Iris pigment epithelial cell (primary cell): ENCODE measurements around the gene HEXD.
A peak's percentile ranks its signal among the peaks of the same experiment; 100 is the strongest.
"Not testable (repeated sequence)": the region's sequence is repeated elsewhere in the genome, so short reads cannot be mapped to it uniquely, and the experiment has no call there.

Experiments
- DNase-seq: peaks from one replicate; pipeline ENCODE4 v3.0.0-alpha.2; 2011; ENCODE audit warnings: low read depth

Gene HEXD

DNA sequence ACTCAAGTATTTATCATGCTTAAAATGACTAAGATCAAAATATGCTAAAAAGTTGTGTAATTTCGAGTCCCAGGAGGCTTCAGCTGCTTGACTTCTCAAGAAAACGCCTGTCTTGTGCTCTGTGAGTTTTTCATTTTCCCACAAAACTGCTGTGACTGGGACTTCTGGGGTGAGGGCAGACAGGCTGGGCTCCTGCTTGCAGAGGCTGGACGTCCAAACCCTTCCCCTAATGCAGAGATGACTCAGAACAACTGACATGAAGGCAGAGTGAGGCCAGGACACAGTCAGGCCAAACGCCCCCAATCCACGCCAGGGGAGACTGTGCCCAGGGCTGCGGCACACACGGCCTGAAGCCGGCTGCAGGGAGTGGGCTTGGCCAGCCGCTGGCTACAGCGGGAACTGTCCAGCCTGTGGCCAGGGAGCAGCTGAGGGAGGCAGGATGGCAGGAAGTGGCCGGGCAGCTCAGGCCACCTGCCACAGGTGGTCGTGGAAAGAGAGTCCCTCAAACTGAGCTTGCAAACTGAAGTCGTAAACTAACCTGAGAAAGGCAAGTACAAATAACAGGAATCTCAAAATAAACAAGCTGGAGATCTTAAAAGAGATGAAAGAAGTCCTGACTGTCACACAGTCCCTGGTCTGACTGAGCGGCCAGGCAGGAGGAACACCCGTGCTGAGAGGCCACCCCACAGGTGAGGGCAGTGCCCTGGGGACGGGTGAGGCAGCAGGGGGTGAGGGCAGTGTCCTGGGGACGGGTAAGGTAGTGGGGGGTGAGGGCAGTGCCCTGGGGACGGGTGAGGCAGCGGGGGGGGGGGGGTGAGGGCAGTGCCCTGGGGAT lies 21.3 kb upstream of the HEXD start:
- peak; percentile 80 for DNase-seq

DNA sequence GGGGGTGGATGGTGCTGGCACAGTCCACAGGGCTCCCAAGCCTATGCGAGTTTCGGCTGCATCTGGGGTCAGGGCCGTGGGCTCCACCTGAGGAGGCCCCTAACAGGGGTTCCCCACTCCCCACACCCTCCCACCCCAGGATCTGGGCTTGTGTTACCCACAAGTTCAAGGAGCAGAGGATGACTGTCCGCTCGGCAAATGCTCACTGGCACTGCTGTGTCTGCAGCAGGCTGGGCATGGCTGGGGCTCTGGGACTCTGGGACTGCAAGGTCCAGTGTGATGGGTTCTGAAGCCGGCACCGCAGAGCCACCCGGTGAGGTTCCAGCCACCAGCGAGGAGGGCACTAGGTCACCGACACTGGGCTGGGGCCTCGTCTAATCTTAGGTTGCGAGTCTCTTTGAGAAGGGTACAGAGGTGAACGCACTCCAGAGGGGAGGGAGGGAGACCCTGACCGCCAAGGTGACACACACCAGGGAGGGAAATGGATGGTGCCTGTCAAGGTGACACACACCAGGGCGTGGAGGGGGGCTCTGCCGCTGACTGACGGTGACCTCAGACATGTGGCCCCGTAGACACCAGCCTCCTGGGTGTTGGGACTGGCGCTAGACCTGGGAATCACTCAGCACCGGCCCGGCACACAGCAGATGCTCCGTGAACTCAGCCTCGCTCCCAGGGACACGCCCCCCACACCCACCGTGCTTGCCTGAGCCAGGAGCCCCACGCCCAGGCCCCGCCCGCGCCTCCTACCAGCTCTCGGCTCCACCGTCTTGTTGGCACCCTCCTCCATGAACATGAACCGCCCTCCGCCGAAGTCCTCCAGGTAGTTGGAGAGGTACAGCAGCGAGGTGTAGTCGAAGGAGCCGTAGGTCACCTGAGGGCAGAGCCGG lies 20.5 kb upstream of the HEXD start:
- no peak for DNase-seq

DNA sequence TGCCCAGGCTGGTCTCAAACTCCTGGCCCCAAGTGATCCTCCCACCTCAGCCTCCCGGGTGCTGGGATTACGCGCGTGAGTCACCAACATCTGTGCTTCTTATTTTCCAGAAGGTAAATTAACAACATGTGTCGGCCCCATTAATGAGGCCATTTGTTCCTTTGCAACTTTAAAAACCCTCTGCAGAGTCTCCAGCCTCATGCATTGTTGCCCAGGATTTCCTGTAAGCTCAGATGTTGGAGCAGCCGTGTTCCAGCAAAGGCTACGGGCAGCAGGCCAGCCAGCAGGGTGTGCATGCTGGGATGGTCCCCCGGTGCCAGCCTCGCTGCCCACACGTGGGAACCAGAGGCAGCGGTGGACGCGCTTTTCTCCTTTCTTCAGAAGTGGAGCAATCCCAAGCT lies 19.1 kb upstream of the HEXD start:
- peak; percentile 31 for DNase-seq

DNA sequence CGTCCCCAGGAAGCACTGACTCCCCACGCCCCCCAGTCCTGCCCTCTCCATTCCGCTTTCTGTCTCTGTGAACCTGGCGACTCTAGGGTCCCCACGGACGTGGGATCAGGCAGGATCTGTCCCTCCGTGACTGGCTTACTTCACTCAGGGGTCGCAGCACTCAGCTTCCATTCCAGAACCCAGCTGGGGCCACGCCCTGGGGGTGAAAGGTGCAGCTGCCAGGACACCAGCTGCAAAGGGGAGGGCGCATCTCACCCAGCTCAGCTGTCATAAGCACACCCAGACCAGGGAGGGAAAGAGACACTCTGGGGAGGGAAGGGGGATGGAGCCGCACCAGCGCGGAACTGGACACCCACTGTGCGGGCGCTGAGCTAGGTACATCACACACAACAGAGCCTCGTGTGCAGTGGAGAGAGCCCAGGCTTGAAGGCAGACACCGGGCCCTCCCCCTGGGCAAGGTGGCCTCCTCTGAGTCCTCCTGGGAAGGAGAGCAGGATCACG lies 18.5 kb upstream of the HEXD start:
- DNase-seq, result no peak

DNA sequence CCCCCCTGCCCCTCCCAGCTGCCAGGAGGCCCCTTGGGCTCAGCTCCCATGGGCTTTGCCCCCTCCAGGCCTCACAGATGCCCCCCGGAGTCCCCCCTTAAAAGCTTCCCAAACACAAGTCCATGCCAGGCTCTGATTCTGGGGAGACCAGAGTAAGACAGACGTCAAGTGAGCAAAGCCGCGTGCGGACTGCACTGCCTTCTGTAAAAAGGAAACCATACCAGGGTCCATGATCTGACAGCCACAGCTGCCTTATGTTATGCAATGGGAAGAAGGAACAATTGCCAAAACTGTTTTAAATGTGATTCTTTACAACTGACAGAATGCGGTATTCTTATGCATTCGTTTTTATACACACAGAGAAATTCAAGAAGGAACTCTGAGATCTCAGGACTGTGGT lies 17.9 kb upstream of the HEXD start:
- no peak for DNase-seq

DNA sequence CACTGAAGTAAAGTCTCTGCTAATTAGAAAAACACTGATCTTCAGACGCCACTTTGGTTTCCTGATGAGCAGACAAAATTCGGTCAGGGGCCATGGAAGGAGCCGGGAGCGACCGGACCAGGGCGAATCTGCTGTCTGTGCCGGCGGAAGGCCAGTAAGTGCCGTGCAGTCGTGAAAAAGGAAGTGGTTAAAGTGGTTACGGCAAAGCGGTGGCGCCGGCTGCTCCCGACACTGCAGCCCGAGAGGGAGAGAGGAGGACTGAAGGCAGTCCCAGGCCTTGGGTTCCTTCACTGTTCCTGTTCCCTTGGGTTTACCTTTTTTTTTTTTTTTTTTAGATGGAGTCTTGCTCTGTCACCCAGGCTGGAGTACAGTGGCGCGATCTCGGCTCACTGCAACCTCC lies 17.3 kb upstream of the HEXD start:
- no peak for DNase-seq

DNA sequence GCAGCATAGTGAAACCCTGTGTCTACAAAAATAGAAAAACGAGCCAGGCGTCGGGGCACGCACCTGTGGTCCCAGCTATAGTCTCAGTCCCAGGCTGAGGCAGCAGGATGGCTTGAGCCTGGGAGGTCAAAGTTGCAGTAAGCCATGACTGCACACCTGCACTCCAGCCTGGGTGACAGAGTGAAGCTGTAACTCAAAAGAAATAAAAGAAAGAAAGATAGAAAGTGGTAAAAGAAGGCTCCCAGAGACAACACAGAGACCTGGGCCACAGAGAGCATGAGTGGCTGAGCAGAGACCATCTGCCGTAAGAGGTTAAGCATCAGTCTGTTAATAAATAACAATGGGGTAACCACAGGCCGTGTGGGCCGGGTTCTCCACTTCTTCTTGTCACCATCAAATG lies 15.3 kb upstream of the HEXD start:
- no peak for DNase-seq

DNA sequence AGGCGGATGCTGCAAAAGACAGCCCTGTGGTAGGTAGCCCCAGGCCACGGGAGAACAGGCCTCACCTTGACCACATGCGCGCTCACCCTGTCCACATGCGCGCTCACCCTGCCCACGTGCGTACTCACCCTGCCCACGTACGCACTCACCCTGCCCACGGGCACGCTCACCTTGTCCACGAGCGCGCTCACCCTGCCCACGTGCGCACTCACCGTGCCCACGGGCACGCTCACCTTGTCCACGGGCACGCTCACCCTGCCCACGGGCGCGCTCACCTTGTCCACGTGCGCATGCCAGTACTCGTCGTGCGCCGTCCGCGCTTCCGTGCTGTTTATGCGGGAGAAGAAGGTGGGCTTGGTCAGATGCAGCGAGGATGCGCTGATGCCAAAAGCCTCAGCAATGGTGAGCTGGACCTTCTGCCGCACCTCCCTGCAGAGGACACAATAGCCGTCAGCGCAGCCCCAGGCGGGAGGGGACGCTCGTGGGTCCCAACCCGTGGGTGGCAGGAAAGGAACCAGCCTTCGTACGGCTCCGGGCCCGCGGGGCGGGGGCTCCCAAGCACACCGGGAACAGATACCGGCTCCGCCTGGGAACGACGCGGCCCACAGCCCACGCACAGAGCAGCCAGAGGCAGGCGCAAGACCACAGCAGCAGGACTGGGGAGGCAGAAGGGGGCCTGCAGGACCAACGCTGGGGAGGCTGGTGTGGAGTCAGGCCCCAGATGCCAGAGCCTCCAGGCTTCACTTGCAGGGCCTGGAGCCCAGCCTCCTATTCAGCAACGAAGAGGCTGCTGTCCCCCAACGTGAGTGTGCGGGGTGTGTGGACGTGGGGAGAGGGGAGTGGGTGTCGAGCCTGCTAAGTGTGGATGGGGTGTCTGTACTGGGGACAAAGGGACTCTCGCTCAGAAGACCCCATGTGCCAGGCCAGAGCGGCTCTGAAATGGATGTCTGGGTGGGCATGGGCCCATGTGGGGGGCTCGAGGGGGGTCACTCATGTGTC lies 14.2 kb upstream of the HEXD start:
- DNase-seq, result no peak

DNA sequence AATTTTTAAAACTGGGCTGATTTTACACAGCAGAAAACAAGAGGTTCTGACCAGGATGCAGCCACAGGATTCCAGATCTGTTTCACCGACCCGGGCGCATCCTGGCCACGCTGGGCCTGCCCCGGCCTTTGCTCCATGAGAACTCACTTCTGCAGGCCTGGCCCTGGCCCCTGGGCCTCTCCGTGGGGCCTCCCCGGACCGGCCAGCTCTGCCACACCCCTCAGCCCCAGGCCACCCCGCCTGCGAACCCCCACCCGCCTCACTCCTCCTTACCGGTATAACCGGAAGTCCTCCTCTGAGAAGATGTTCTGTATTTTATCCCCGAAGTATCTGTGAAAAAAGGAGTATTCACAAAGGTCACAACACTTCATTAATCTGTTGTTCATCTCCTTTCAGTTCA lies 13.1 kb upstream of the HEXD start:
- DNase-seq, result no peak

DNA sequence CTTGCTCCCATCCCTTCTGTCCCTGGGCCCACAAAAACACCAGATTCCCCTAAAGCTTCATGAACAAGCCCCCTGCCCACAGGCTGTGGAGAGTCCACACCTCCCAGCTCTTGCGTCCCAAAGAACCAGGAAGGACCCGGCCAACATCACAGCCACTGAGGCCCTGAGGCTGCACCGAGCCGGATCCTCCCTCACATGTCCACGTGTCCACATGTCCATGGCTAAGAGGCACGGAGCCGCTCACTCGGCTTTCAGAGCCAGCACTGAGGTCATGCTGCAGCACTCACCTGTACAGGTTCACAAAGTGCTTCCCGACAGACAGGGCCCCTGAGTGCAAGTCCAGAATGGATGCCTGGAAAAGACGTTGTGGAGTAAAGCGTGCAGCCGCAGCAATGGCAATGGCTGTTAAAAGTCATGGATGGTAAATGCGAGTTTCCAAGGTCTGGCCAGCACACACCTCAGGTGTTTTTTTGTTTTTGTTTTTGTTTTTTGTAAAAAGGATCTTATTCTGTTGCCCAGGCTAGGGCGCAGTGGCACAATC lies 11.9 kb upstream of the HEXD start:
- no peak for DNase-seq

DNA sequence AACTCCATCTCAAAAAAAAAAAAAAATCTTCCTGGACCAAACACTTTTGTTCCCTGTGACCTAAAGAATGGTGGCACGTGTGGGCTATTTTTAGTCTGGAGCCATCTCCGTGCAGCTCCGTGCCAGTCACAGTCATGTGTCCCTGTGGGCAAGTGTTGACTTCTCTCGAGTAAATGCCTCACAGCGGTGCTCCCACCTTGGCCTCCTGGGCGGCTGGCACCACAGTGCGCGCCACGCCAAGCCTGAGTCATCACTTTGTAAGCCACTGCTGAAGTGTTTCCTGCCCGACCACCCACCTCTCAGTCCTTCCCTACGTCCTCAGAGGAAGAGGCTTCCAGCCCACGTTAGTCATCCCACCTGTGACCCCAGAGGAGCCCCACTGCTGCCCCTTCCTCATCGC lies 10.9 kb upstream of the HEXD start:
- DNase-seq, result peak; percentile 26

DNA sequence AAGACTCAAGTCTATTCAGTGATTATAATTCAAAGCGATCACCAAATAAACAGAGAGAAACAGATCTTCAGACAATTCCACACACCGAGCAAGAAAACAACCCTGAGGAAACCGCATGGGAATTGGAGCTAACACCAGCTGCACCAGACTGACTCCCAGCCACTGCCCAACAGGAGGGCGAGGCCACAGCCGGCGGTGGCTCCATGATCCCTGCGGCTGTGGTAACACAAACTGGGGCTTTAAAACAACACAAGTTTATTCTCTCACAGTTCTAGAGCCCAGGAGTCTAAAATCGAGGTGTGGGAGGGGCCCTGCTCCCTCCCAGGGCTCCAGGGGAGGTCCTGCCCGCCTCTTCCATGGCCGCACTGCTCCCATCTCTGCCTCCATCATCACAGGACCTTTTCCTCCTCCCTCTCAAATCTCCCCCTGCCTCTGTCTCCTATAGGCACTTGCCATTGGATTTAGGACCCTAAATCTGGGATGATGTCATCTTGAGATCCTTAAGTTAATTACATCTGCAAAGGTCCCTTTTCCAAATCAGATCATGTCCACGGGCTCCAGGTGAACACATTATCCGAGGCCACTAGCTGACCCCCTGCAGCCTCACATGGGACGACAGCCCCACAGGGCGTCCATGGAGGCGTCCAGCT lies 9.7 kb upstream of the HEXD start:
- DNase-seq, result no peak

DNA sequence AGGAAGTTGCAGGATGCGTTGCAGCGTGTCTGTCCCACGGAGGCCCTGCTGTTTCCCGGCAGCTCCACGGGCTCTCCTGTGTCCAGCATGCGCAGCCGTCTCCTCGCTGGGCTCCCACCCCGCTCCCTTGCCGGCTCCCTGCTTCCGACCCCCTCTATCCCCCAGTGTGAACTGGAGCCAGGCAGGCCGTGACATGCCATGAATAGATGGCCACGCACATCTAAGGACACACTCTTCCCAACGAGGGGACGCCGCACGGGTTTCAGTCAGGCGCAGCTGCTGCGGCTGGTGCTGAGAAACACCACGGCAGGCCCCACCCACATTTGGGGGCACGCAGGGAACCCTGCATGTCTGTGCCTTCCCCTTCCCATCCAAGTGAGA lies 9.2 kb upstream of the HEXD start:
- DNase-seq, result no peak

DNA sequence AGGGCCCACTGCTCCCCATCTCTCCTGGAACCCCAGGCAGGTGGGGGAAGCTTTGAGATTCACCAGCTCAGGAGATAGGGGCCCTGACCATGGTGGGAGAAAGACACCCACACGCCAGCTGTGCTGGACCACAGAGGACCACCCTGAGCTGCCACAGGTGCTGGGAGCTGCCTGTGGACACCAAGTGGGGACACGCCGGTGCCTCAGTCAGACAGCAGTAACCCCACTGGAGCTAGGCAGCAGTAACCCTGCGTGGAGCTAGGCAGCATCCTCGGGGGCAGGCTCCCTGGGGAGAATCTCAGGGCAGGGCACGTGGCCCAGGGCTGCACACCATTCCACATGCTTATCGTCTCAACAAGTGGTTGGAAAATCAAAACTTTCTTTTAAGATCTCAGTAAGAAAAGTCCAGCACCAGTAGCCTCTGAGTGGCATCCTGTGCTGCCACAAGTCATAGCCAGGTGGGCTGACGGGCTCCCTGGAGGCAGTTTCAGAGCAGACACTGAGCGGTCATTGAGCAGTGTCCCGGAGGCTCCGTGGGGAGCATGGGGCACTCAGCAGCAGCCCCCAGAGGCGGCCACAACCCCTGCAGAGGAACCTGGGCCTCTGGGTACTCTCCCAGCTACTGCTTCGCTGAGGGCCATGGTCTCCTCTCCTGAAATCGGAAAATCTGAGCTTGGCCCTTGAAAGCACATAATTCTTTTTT lies 8.0 kb upstream of the HEXD start:
- no peak for DNase-seq

DNA sequence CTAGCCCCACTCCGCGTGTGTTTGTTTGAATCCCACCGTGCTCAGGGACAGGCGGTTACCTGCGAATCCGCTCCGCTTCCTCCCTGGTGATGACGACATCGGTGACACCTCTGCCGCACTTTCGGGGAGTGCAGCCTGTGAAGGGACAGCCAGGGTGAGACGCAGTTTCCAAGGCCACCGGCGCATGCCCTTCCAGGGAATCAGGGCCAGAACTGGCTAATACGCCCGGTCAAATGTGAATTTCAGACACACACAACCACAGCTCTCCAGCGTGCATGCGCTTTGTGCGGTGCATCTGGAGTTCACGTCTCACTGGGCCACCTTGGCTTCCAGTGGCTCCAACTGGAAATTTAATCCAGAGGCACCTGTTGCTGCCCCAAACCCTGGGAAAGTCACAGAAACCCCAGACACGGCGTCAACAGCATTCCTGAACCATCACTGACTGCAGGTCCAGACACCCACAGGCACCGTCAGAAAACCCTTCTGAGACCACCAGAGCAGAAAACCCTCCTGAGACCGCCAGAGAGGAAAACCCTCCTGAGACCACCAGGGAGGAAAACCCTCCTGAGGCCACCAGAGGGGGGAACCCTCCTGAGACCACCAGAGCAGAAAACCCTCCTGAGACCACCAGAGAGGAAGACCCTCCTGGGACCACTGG lies 6.6 kb upstream of the HEXD start:
- DNase-seq, result no peak

DNA sequence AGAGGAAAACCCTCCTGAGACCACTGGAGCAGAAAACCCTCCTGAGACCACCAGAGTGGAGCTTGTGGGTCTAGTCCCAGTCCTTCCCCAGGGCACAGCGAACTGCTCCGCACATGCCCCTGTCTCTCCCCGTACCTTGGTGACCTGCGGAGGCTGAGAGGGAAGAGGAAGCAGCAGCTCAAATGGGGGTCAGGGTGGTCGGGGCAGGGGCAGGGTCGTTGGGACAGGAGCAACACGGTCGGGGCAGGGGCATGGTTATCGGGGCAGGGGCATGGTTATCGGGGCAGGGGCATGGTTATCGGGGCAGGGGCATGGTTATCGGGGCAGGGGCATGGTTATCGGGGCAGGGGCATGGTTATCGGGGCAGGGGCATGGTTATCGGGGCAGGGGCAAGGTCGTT lies 6.1 kb upstream of the HEXD start:
- not testable (repeated sequence) for DNase-seq

DNA sequence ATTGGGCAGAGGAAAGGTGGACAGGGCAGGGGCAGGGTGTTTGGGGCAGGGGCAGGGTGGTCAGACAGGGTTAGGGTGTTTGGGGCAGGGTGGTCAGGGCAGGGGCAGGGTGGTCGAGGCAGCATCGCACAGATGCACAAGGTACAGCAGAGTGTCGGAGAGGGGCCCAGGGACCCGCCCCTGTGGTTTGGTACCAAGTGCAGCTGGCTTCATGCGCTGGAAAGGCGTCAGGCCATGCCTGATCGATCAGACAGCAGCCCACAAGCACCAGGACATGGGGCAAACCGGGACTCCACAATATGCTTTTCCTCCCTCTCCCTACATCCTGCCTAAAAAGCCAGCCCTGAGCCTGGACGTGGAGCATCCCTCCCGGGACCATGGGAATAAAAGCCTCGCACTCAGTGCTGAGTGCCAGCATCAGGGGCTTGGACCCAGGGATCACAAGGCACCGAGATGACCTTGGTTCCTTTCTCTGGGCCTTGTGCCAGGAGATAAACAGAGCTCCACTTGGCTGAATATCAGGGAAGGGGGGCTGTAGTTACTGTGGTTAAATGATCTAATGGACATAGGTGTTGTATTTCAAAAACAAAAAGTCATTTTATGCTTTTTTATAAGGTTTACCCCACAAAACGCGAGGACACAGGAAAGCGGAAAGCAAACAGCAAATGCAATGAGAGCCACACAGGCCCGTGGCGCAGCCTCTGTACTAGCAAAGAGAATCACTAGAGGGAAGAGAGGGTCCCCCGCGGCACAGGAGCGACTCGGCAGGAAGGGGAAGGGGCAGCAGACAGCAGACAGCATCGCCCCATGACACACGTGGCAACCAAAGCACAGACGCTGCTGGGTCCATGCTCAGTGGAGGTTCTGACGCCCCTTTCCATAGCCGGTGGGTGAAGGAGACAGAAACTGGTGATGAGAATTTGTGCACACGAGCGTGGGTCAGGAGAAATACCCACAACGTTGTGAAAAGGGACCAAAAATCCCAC lies 5.3 kb upstream of the HEXD start:
- no peak for DNase-seq

DNA sequence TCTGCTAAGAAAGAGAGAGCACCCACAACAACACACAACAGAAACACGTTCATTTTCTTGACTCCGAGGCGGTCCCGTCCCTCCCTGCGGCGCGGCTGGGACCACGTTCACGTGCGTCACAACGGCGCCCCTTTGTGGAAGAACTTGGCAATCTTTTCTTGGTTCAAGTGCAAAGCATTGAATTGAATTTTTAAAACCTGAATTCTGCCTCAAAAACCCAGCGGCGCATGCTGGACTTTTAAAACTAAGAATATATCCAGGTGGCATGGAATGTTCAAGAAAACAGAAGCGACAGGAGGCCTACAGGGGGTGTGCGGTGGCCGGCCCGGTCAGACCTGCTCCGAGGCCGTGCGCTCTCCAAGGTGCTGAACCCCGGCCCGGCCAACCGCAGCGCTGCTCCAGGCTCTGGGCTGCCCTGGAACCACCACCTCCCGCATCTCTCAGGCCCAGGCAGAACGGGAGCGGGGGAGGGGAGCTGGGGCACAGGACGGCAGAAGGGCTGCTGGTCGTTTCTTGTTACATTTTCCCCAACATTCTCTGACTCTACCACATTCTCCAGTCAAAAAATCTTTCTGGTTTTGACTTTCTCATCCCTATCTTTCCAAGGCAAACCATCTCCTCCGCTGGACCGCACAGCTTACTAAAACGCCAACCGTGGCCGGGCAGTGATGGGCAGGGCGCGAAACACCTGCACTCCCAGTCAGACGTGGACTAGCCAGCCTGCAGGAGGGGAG lies 3.4 kb upstream of the HEXD start:
- DNase-seq, result peak; percentile 65
